ENCODE data around the gene GPATCH8. TPM values are rescaled to one million over a fixed set of nuclear protein-coding genes. Genes with fewer than 3 reads are reported as not detected.

The GPATCH8 gene
- total and polyA plus RNA-seq, 10 donors: 4.8 to 66.3 (median 57.9) TPM

- DNase-seq: no peak
- intact Hi-C loops (cut with DNase I; ENCODE audit: low total_unique reads): no loop called here
- TF ChIP-seq CTCF (IDR thresholded peaks at IDR 0.05 in 8 of 11, conservative IDR thresholded peaks at IDR 0.05 in 3 of 11): no peak
- no peak for TF ChIP-seq POLR2A (IDR thresholded peaks at IDR 0.05)
- TF ChIP-seq POLR2AphosphoS5 (IDR thresholded peaks at IDR 0.05): no peak
- 19 to 29% (median 22%) methylated on average over 3 to 11 of the region's 11 CpGs for WGBS, 5 donors
- Histone ChIP-seq H3K4me3 (peak overlapping the region in 3 of 8 donors; percentile 42 to 75 (median 53)), H3K27ac (no peak overlapping the region), H3K36me3 (no peaks in the 10 kb centered on the region), H3K27me3 (replicated peaks in 1 of 7) (peaks cover 0 to 67% (median 16%) of the 10 kb centered on the region in 7 donors), H3K4me1 (peaks cover 4 to 37% (median 19%) of the 10 kb centered on the region in 6 donors), H3K9me3 (no peaks in the 10 kb centered on the region)
These were observed 140.7 kb downstream of the GPATCH8 start for GRCh38 chr17:44362459-44362948.

GRCh38 chr17:44361292-44362260 is 141.6 kb downstream of the GPATCH8 start:
- 60 to 71% (median 64%) methylated on average over 11 of the region's 11 CpGs for WGBS, 5 donors
- Histone ChIP-seq H3K36me3 (no peaks in the 10 kb centered on the region), H3K9me3 (no peaks in the 10 kb centered on the region), H3K27me3 (replicated peaks in 1 of 7) (peaks cover 0 to 58% (median 16%) of the 10 kb centered on the region in 7 donors), H3K4me3 (no peak overlapping the region), H3K4me1 (peaks cover 4 to 37% (median 19%) of the 10 kb centered on the region in 6 donors), H3K27ac (no peak overlapping the region)
- no peak for DNase-seq
- intact Hi-C loops (cut with DNase I; ENCODE audit: low total_unique reads): no loop called here
- no peak for TF ChIP-seq CTCF (IDR thresholded peaks at IDR 0.05 in 8 of 11, conservative IDR thresholded peaks at IDR 0.05 in 3 of 11)
- TF ChIP-seq POLR2AphosphoS5 (IDR thresholded peaks at IDR 0.05): no peak
- TF ChIP-seq POLR2A (IDR thresholded peaks at IDR 0.05): no peak

- Histone ChIP-seq H3K27ac (no peak overlapping the region), H3K4me1 (peaks cover 4 to 37% (median 19%) of the 10 kb centered on the region in 6 donors), H3K27me3 (replicated peaks in 1 of 7) (peaks cover 0 to 51% (median 16%) of the 10 kb centered on the region in 7 donors), H3K36me3 (no peaks in the 10 kb centered on the region), H3K4me3 (no peak overlapping the region), H3K9me3 (no peaks in the 10 kb centered on the region)
- intact Hi-C loops (cut with DNase I; ENCODE audit: low total_unique reads): no loop called here
- 67 to 84% (median 74%) methylated on average over 5 of the region's 5 CpGs for WGBS, 5 donors
- TF ChIP-seq POLR2AphosphoS5 (IDR thresholded peaks at IDR 0.05) (no peak), POLR2A (IDR thresholded peaks at IDR 0.05) (no peak), CTCF (IDR thresholded peaks at IDR 0.05 in 8 of 11, conservative IDR thresholded peaks at IDR 0.05 in 3 of 11) (no peak)
- no peak for DNase-seq
These were observed 142.4 kb downstream of the GPATCH8 start for GRCh38 chr17:44360826-44361225.

- Histone ChIP-seq H3K27ac (no peak overlapping the region), H3K9me3 (no peaks in the 10 kb centered on the region), H3K36me3 (no peaks in the 10 kb centered on the region), H3K4me3 (no peak overlapping the region), H3K4me1 (peaks cover 4 to 37% (median 19%) of the 10 kb centered on the region in 6 donors), H3K27me3 (replicated peaks in 1 of 7) (peaks cover 0 to 45% (median 16%) of the 10 kb centered on the region in 7 donors)
- intact Hi-C loops (cut with DNase I; ENCODE audit: low total_unique reads): no loop called here
- WGBS, 5 donors: 53 to 71% (median 65%) methylated on average over 6 of the region's 6 CpGs
- no peak for TF ChIP-seq POLR2A (IDR thresholded peaks at IDR 0.05)
- no peak for TF ChIP-seq POLR2AphosphoS5 (IDR thresholded peaks at IDR 0.05)
- no peak for TF ChIP-seq CTCF (IDR thresholded peaks at IDR 0.05 in 8 of 11, conservative IDR thresholded peaks at IDR 0.05 in 3 of 11)
- DNase-seq: no peak
These were observed 143.1 kb downstream of the GPATCH8 start for GRCh38 chr17:44360144-44360533.
